ENCODE data around the gene HTR4.

GRCh38 chr5:148465381-148466235, 188.7 kb downstream of the HTR4 start:
- TF ChIP-seq CTCF (IDR thresholded peaks at IDR 0.05) = no peak
- TF ChIP-seq POLR2A (IDR thresholded peaks at IDR 0.05) = no peak

Data from esophagus squamous epithelium (tissue), 4 donors.